Measurements from ENCODE around the gene COL15A1.

The COL15A1 gene

GRCh38 chr9:99016681-99017387, 73.1 kb downstream of the COL15A1 start:
- no peak overlapping the region for H3K4me3 ChIP-seq
- no peak for DNase-seq (ENCODE audit: low spot score in 2 of 2)
- no peaks in the 10 kb centered on the region for H3K36me3 ChIP-seq (replicated peaks)
- H3K27me3 ChIP-seq (ENCODE audit: low read depth): no peaks in the 10 kb centered on the region
- no peaks in the 10 kb centered on the region for H3K4me1 ChIP-seq
- peaks cover 7% of the 10 kb centered on the region for H3K9me3 ChIP-seq
- in situ Hi-C loops (cut with MboI; ENCODE audit: low sequenced_read_pairs): no loop called here

GRCh38 chr9:99018653-99019052, 74.9 kb downstream of the COL15A1 start:
- in situ Hi-C loops (cut with MboI; ENCODE audit: low sequenced_read_pairs): no loop called here
- no peaks in the 10 kb centered on the region for H3K9me3 ChIP-seq
- no peaks in the 10 kb centered on the region for H3K27me3 ChIP-seq (ENCODE audit: low read depth)
- no peaks in the 10 kb centered on the region for H3K4me1 ChIP-seq
- no peak for DNase-seq (ENCODE audit: low spot score in 2 of 2)
- H3K36me3 ChIP-seq (replicated peaks): no peaks in the 10 kb centered on the region
- H3K4me3 ChIP-seq: no peak overlapping the region

DNA sequence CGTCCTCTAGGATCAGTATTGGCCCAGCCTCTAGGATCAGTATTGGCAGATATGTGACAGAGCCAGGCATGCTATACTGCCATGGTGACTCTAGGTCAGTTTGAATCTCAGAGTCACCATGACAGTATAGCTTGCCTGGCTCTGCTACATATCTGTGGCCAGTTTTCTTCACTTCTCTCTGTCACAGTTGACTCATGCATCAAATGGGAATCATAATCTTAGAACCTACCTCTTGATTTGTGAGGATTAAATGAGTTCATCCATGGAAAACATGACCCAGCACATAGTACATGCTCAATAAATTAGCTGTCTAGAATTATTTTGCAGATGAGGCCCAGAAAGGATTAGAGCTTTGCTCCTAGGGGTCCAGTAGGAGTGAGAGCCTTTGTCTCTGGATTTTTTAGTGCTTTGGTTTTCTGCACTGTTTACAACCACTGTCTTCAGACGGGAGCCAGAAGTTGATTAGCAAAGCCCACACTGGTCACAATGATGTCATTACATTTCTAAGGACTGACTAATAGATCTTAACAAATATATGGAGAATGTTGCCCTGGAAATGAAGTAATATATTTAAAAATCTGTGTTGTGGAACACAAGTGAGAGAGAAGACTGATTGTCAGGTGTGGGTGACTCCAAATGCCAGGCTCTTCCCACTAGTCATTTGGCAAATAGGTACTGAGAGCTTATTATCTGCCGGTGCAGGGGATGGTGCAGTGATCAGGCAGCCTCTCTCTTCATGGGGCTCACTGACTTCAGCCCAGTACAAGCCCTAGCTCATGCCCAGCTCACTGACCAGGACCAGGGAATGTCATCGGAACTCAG, 76.0 kb downstream of the COL15A1 start:
- no peak for DNase-seq (ENCODE audit: low spot score in 2 of 2)
- Histone ChIP-seq H3K4me1 (no peaks in the 10 kb centered on the region), H3K36me3 (replicated peaks) (no peaks in the 10 kb centered on the region), H3K9me3 (no peaks in the 10 kb centered on the region), H3K27me3 (ENCODE audit: low read depth) (no peaks in the 10 kb centered on the region), H3K4me3 (no peak overlapping the region)
- in situ Hi-C loops (cut with MboI; ENCODE audit: low sequenced_read_pairs): no loop called here

DNA sequence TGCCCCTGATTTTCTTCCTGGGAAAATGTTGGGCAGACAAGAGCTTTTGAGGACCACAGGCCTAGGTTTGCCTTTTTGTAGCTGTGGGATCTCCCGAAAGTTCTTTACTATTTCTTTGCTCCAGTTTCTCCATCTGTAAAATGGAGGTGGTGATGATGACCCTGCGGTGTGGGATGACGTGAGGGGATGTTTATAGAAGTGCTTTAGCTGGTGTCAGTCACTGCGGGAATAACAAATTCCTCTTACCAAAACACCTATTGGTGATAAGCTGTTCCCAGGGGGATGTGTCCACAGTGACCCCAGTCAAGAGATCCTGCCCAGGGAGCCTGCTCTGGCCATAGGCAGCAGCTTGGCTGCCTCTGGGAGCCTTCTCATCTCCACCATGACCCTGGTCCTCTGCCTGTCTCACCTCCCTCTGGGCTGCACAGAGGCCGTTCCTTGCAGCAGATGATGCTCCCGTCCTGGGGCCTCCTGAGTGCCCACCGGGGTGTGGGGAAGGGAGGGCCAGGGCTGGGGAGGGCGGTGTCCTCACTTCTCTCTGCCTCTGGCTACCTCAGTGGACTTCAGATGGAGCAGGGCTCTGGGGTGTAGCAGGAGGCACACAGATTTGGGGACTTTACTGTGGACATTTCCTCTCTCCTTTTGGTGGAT, 77.2 kb downstream of the COL15A1 start:
- DNase-seq (ENCODE audit: low spot score in 2 of 2): no peak
- no peak overlapping the region for H3K4me3 ChIP-seq
- in situ Hi-C loops (cut with MboI; ENCODE audit: low sequenced_read_pairs): no loop called here
- H3K36me3 ChIP-seq (replicated peaks): no peaks in the 10 kb centered on the region
- H3K4me1 ChIP-seq: no peaks in the 10 kb centered on the region
- H3K9me3 ChIP-seq: no peaks in the 10 kb centered on the region
- no peaks in the 10 kb centered on the region for H3K27me3 ChIP-seq (ENCODE audit: low read depth)

DNA sequence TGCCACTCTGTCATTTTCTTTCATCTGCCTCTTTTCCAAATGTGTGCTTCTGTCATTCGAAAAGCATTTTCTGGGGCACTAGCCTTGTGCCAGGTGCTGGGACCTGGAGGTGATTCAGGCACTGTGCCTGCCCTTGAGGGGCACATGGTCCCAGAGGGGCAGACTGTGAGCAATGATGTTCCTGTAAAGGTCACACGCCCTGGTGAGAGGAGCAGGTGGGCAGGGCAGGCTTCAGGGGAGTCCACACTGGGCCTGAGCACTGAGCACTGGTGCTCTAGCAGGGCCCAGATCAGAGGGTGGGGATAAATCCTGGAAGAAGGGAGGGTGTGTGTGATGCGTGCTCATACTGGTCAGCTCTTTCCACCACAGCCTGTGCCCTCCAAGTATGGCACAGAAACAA, 77.8 kb downstream of the COL15A1 start:
- no peak for DNase-seq (ENCODE audit: low spot score in 2 of 2)
- H3K9me3 ChIP-seq: no peaks in the 10 kb centered on the region
- H3K4me3 ChIP-seq: no peak overlapping the region
- H3K4me1 ChIP-seq: no peaks in the 10 kb centered on the region
- in situ Hi-C loops (cut with MboI; ENCODE audit: low sequenced_read_pairs): no loop called here
- H3K36me3 ChIP-seq (replicated peaks): no peaks in the 10 kb centered on the region
- H3K27me3 ChIP-seq (ENCODE audit: low read depth): no peaks in the 10 kb centered on the region

DNA sequence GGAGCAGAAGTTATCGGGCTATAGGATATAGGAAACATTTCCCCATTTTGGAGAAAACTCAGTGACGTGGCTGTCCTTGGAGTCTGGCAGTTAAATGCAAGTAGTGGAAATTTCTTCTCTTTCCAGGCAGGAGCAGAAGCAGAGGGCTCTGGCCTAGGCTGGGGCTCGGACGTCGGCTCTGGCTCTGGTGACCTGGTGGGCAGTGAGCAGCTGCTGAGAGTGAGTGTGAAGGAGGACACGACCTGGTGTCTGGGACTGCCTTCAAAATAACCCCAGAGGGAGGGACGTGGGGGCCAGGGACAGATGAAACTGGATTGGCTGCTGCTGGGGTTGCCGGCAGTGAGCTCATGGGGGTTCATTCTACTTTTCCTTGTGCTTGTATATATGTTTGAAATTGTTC, 79.5 kb downstream of the COL15A1 start:
- in situ Hi-C loops (cut with MboI; ENCODE audit: low sequenced_read_pairs): no loop called here
- Histone ChIP-seq H3K4me3 (no peak overlapping the region), H3K27me3 (ENCODE audit: low read depth) (no peaks in the 10 kb centered on the region), H3K4me1 (no peaks in the 10 kb centered on the region), H3K9me3 (no peaks in the 10 kb centered on the region), H3K36me3 (replicated peaks) (no peaks in the 10 kb centered on the region)
- DNase-seq (ENCODE audit: low spot score in 2 of 2): no peak

- Histone ChIP-seq H3K4me1 (no peaks in the 10 kb centered on the region), H3K27me3 (ENCODE audit: low read depth) (no peaks in the 10 kb centered on the region), H3K36me3 (replicated peaks) (no peaks in the 10 kb centered on the region), H3K9me3 (no peaks in the 10 kb centered on the region), H3K4me3 (no peak overlapping the region)
- in situ Hi-C loops (cut with MboI; ENCODE audit: low sequenced_read_pairs): no loop called here
- DNase-seq (ENCODE audit: low spot score in 2 of 2): peak in 1 of 2 experiments; percentile 15
Measured at GRCh38 chr9:99023831-99024230, 80.1 kb downstream of the COL15A1 start.

- Histone ChIP-seq H3K36me3 (replicated peaks) (no peaks in the 10 kb centered on the region), H3K27me3 (ENCODE audit: low read depth) (no peaks in the 10 kb centered on the region), H3K4me3 (no peak overlapping the region), H3K4me1 (no peaks in the 10 kb centered on the region), H3K9me3 (no peaks in the 10 kb centered on the region)
- no peak for DNase-seq (ENCODE audit: low spot score in 2 of 2)
- in situ Hi-C loops (cut with MboI; ENCODE audit: low sequenced_read_pairs): no loop called here
Measured at GRCh38 chr9:99024959-99025358, 81.3 kb downstream of the COL15A1 start.

DNA sequence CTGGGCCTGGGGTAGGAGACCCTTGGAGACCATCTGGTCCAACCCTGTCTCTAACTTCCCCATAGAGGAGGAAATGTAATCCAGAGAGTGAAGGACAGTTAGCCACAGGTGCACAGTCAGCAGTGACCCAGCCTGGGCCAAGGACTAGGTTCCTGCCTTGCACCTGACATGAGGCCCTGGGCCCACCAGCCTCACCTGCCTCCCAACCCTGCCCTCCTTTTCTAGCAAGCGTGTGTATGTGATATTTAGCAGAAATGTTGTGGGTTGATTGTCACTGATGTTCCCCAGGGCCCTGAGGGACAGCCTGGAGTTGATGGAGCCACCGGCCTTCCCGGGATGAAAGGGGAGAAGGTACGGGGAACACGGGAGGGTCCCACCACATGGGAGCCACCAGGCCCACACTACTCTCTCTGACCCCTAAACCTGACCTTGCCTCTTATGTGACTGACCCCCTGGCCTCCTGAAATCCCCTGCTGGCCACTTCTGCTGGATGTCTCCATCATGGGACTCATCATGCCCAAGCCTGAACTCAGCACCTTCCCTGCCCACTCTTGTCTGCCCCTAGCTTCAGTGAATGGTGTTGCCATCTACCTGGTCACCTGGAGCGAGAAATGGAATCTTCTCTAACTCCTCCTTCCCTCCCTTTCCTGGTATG, 82.0 kb downstream of the COL15A1 start:
- Histone ChIP-seq H3K9me3 (no peaks in the 10 kb centered on the region), H3K36me3 (replicated peaks) (no peaks in the 10 kb centered on the region), H3K4me1 (no peaks in the 10 kb centered on the region), H3K27me3 (ENCODE audit: low read depth) (no peaks in the 10 kb centered on the region), H3K4me3 (no peak overlapping the region)
- in situ Hi-C loops (cut with MboI; ENCODE audit: low sequenced_read_pairs): no loop called here
- no peak for DNase-seq (ENCODE audit: low spot score in 2 of 2)

GRCh38 chr9:99026271-99026955, 82.7 kb downstream of the COL15A1 start:
- H3K4me1 ChIP-seq: no peaks in the 10 kb centered on the region
- H3K27me3 ChIP-seq (ENCODE audit: low read depth): no peaks in the 10 kb centered on the region
- in situ Hi-C loops (cut with MboI; ENCODE audit: low sequenced_read_pairs): no loop called here
- DNase-seq (ENCODE audit: low spot score in 2 of 2): no peak
- no peaks in the 10 kb centered on the region for H3K36me3 ChIP-seq (replicated peaks)
- no peak overlapping the region for H3K4me3 ChIP-seq
- H3K9me3 ChIP-seq: no peaks in the 10 kb centered on the region

GRCh38 chr9:99026956-99027298, 83.2 kb downstream of the COL15A1 start:
- in situ Hi-C loops (cut with MboI; ENCODE audit: low sequenced_read_pairs): no loop called here
- no peak for DNase-seq (ENCODE audit: low spot score in 2 of 2)
- Histone ChIP-seq H3K4me1 (no peaks in the 10 kb centered on the region), H3K9me3 (no peaks in the 10 kb centered on the region), H3K27me3 (ENCODE audit: low read depth) (no peaks in the 10 kb centered on the region), H3K4me3 (no peak overlapping the region), H3K36me3 (replicated peaks) (no peaks in the 10 kb centered on the region)

GRCh38 chr9:99027443-99027842, 83.7 kb downstream of the COL15A1 start:
- Histone ChIP-seq H3K9me3 (no peaks in the 10 kb centered on the region), H3K4me1 (no peaks in the 10 kb centered on the region), H3K36me3 (replicated peaks) (no peaks in the 10 kb centered on the region), H3K27me3 (ENCODE audit: low read depth) (no peaks in the 10 kb centered on the region), H3K4me3 (no peak overlapping the region)
- no peak for DNase-seq (ENCODE audit: low spot score in 2 of 2)
- in situ Hi-C loops (cut with MboI; ENCODE audit: low sequenced_read_pairs): no loop called here

DNA sequence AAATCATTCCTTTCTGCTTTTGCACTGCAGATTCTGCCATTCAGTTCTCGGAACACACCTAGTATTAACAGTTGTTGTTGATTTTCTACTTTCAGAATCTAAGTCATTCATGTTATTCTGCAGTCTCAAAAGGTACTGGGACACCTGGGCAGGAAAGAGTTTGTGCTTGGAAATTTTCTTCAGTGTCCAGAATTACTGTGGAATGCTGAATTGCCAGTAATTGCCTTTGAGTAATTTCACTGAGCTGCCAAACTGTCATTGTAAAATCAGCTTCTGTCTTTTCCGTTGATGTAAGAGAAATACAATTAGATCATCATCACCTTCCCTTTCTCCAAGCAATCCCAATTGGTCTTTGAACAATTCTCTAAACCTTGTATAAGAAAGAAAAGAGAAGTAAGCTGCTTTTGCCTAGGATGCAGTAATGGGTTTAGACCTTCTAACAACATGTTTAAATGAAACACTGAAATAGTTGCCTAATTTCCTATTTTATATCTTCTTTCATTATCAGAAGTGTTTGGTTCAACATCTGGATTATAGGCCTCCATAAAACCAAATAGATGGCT, 85.5 kb downstream of the COL15A1 start:
- Histone ChIP-seq H3K4me1 (no peaks in the 10 kb centered on the region), H3K36me3 (replicated peaks) (no peaks in the 10 kb centered on the region), H3K9me3 (no peaks in the 10 kb centered on the region), H3K27me3 (ENCODE audit: low read depth) (no peaks in the 10 kb centered on the region), H3K4me3 (no peak overlapping the region)
- in situ Hi-C loops (cut with MboI; ENCODE audit: low sequenced_read_pairs): no loop called here
- no peak for DNase-seq (ENCODE audit: low spot score in 2 of 2)
